Activated CD4-positive, alpha-beta T cell treated with anti-CD3 and anti-CD28 coated beads, Interleukin-2, Interleukin-4, amounts not matched to agents 100 ng/mL and 50 ng/mL, durations not matched to agents 16 hours and 8 hours (primary cell): ENCODE results near the gene CEMIP2.

Source experiments
- DNase-seq: peaks from one replicate; pipeline ENCODE4 v3.0.0-alpha.2; 2020; ENCODE audit warnings: low spot score

Gene CEMIP2

GRCh38 chr9:71644819-71645362 lies 123.4 kb downstream of the CEMIP2 start:
- no peak for DNase-seq

DNA sequence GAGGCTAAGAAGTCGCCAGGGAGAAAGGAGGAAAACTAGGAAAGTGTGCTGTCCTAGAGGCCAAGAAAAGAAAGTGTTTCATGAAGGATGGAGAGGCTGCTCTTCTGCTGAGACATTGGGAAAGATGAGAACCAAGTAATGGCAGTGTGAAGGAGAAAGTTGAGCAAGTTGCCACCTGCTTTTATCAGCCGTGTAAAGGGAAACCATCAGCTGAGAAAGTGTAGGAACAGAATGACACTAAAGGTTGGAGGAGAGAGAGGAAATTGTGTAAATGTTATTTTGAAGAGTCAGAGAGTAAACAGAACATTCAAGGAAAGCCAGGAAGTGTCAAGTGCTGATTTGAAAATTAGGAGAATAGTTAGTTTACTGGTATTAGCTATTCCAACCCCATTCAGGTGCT lies 125.0 kb downstream of the CEMIP2 start:
- no peak for DNase-seq

- DNase-seq: no peak
Measured at GRCh38 chr9:71642056-71642455, 126.3 kb downstream of the CEMIP2 start.

- DNase-seq: peak; percentile 54
Measured at GRCh38 chr9:71638627-71639026, 129.7 kb downstream of the CEMIP2 start.

DNA sequence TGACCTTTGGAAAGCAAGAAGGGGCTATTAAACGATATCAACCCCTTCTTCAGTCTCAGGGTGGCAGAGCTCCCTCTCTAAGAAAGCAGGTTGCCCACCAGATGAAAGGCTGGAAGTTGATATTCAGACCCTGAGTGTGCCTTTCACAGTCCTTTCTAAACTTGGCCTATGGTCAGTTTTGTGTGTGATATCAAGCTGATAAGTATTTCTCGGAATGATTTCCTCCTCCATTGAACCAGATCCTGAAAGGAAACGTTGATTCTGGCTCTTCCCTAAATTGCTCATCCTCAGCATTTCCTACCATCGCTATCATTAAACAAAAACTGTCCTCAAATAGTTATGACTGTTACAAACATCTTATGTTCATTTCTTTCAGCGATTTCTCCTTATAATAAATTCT lies 130.4 kb downstream of the CEMIP2 start:
- DNase-seq: no peak

- DNase-seq: no peak
Measured at GRCh38 chr9:71637375-71637774, 130.9 kb downstream of the CEMIP2 start.

- DNase-seq: no peak
Measured at GRCh38 chr9:71636143-71636839, 132.0 kb downstream of the CEMIP2 start.

DNA sequence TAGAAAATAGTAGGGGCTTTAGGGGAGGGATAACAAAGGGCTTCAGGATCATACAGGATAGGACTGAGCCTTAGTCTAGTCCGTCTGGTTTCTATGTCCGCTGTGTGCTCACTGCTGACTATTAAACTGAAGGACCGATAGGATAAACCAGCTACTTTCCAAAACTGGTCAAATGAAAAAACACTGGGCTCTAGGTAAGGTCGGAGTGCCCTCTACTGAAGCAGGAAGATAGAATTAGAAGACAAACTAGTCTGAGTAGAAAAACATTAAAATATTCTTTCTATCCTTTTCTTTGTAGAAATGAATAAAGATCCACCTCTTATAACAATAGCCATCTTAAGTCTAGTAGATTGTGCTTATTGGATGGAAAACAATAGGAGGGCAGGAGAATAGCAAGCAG lies 133.6 kb downstream of the CEMIP2 start:
- no peak for DNase-seq
